Lung microvascular endothelial cell (primary cell): Measurements from ENCODE around the gene TMEM117. TPM values are rescaled to one million over a fixed set of nuclear protein-coding genes. Genes with fewer than 3 reads are reported as not detected.
A peak's percentile ranks its signal among the peaks of the same experiment; 100 is the strongest.

Source experiments
- DNase-seq, 2 donors: peaks; one replicate each; pipeline versions ENCODE4 v3.0.0 to v3.0.0-alpha.2; 2010; ENCODE audit warnings: low read depth in 2 of 2
- total RNA-seq: library from RNA; depleted of rRNA; stranded (reverse); fragments of >200 nt; gene quantifications from 2 replicates; pipeline ENCODE4 v1.2.1, GENCODE V29; 2014

The TMEM117 gene
- total RNA-seq, 1 donor from 2014 or later: 4.8 TPM

DNA sequence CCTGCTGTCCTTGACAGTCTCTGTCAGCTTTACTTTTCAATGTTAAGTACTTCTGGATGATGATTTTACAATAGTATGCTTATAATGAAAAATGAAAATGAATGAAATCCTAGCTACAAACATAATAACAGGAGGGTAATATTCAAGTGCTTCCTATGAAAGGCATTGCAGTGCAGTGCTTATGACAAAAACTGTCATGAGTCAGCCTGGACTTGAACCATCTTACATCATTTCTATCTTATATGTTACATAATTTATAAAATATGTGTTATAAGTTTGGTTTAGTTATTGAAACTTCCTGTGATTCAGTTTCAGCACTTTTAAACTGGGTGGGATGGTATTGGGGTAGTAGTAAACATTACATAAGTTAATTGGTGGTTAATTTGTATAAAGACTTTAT, 451.7 kb downstream of the TMEM117 start:
- no peak for DNase-seq

- no peak for DNase-seq
Measured at GRCh38 chr12:44294649-44295048, 458.8 kb downstream of the TMEM117 start.

DNA sequence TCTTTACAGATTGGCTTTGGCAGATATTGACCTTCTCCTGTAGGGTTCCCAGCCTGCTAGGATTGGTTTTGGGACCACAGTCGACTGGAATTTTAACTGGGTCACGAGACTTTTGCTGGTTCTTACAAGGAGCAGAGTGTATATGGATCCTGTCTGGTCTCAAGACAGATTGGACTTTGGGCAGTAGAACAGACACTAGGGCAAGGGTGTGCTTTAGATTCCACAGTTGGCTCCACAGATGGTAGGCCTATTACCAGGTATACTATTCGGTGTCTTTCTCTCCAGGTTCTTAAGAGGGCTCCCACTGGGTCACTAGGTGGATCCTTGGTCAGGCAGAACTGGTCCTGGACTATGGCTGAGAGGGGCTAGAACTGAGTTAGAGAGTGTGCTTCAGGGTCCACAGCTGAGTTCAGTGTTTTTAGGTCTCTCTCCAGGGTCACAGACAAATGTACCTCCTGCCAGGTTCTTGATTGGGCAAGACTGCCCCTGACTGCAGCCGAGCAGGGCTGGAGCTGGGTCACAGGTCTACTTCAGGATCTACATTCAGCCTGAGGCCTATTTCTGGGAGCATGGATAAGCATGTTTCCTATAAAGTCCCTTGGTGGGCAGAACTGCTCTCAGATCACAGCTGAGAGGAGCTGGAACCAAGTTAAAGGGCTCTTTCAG, 460.2 kb downstream of the TMEM117 start:
- no peak for DNase-seq

DNA sequence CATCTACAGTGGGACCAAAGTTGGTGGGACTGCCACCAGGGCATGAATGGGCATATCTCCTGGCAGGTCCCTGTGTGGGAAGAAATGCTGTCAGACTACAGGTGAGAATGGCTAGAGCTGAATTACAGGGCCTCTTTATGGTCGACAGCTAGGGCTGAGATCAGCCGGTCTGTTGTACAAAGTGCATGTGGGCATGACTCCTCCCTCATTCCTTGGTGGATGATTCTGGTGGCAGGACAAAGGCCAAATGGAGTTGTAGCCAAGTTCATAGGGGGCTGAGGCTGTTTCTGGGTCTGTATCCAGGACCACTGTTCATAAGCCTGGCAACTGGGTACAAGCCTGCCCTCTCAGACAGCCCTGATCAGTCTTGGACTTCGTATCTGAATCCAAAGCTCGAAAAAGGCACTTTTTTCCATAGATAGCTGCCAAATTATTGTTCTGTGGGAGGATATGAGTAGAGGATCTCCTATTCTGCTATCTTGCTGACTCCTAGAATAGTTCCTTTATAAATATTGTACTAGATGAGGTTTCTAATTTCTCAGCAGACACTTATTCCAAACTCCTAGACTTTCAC, 460.8 kb downstream of the TMEM117 start:
- DNase-seq: no peak

DNA sequence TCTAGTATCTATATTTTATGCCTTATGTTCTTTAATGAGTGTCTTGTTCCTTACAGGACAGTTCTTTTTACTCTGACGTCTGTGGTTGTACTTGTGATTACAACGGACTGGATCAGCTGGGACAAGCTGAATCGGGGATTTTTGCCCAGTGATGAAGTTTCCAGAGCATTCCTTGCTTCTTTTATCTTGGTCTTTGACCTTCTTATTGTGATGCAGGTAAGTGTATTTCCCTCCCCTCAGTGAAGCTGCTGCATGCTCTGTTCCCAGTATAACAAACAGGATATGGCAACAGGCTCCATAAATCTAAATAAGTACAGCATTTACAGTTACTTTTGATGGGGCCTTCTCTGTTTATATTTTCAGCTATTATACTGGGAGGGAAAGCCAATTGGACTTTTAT, 463.6 kb downstream of the TMEM117 start:
- no peak for DNase-seq

DNA sequence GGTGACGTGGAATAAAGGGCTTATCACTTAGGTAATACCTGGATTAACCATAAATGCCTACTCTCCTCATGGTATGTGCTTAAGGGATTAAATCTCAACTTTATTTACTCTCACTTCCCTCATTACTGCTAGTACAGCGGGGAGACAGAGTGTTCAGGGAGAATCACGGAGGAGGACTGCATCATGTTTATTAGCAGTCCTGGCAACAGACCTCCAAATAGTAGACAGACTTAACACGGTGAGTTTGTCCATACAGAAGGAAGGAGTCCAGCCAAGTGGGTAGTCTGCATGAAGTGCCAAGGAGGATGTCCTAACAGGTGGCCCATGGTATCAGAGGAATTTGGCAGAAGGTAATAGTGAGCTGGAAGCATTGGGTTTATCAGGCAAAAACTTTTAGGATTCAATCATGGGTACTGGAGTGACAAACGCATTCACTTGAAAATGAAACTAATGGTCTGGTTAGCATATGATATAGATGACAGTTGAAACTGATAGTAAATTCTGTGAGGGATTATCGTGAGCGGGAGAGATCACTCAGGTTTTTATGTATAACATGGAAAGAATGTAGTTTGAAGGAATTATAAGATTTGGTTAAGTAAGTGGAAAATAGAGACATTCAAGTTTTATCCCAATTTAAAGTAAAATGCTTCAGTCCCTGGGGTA, 471.8 kb downstream of the TMEM117 start:
- no peak for DNase-seq

- no peak for DNase-seq
Measured at GRCh38 chr12:44313188-44313587, 477.3 kb downstream of the TMEM117 start.

DNA sequence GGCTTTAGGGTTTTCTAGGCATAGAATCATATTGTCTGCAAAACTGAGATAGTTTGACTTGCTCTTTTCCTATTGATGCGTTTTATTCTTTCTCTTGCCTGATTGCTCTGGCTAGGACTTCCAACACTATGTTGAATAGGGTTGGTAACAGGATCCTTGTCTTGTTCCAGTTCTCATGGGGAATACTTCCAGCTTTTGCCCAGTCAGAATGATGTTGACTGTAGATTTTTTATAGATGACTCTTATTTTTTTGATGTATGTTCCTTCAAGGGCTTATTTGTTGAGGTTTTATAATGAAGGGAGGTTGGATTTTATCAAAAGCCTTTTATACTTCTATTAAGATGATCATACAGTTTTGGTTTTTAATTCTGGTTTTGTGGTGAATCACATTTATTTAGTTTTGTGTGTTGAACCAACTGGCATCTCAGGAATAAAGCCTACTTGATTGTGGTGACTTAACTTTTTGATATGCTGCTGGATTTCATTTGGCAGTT, 478.2 kb downstream of the TMEM117 start:
- no peak for DNase-seq

DNA sequence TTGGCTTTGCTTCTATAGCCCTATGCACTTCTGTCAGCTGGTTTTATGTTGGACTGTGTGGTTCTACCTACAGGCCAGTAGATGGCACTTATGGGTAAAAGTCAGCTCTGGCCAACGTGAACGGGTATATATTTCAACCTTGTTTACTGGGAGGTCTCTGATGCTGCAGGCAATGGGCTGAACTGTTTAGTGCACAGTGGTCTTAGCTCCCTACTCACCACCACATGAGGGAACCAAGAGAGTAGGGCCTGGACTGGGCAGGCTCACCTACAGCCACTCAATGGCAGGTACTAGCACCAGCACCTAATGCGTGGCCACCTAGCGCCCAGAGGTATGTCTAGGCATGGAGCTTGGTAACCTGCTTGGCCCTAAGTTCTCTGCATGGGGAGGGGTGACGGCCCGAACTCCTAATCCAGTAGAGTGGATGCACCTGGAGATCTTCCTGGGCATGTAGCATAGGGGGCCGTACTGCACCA, 481.8 kb downstream of the TMEM117 start:
- DNase-seq: peak in 1 of 2 donors; percentile 4

DNA sequence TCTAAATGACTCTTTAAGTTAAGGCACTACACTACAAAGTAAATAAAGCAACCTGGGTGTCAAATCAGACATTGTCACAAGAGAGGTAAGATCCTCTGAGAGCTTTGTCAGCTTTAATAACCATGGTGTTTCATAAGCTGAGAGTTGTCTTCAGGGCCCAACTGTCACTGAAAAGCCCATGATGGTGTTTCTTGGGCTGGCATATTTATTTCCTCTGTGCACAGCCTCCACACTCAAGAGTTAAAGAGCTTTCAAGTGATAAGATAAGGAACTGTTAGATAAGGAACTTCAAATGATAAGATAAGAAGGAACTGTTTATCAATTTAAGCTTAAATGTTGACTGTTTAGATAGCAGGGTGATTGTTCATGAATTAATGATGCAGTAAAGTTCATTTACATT, 495.4 kb downstream of the TMEM117 start:
- DNase-seq: no peak

GRCh38 chr12:44334347-44334746, 498.5 kb downstream of the TMEM117 start:
- DNase-seq: no peak

DNA sequence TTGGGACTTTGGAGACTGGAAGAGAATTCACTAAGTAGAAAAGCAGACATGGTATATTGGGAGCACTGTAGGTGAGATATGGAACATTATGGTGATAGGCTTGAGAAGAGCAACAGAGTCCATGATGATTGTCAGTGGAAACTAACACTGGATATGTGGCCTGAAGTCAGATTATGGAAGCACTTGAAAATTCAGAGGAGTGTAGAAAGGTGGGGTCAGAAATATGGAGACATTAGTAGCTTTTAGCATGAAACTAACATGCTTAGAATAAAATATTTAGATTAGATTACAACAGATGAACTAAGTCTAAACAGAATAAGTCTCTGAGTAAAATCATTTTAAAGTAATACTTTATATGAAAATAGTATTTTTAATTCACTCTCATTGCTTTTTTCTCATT, 499.1 kb downstream of the TMEM117 start:
- no peak for DNase-seq

DNA sequence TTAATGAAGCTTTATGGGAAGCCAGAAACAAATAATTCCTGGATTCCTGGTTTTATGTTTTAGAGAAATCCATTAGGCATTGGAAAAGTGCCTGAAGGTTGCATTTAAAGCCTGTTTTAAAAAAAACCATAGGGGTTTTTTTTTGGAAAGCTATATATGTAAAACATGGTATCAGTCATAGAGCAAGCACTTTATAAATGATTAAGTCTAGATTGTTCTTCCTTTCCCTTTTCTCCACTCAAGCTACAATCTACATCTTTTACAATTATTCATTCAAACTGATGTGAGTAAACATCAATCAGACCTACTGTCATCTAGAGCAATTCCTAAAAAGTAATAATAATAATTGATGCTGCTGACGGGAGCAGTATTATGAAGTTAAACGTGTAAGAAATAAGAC, 500.7 kb downstream of the TMEM117 start:
- no peak for DNase-seq

- no peak for DNase-seq
Measured at GRCh38 chr12:44342371-44342770, 506.5 kb downstream of the TMEM117 start.

- DNase-seq: no peak
Measured at GRCh38 chr12:44347145-44347544, 511.3 kb downstream of the TMEM117 start.

DNA sequence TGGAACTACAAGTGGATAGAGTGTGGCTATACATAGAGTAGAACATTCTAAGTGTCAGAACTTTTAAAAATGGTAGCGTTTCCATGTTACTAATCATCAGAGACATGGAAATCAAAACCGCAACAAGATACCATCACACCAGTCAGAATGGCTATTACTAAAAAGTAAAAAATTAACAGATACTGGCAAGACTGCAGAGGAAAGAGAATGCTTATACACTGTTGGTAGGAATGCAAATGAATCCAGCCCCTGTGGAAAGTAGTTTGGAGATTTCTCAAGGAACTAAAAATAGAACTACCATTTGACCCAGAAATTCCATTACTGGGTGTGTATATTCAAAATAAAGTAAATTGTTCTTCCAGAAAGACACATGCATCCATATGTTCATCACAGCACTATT, 521.6 kb downstream of the TMEM117 start:
- DNase-seq: no peak

GRCh38 chr12:44358636-44359035, 522.8 kb downstream of the TMEM117 start:
- DNase-seq: no peak

DNA sequence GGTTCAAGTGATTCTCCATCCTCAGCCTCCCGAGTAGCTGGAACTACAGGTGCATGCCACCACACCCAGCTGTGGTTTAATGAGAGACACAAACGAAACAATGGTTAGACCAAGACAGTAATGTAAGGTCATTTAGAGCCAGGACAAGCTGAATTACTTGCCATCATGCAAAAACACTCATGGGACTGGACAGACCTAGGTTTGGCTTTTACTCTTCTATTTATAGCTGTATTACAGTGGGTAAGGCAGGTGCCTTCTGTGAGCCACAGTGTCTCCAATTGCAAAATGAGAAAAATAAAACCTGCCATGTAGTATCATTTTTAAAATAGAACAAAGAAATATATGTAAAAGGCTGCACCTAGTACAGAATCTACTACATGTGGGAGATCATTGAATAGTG, 527.1 kb downstream of the TMEM117 start:
- no peak for DNase-seq

- DNase-seq: no peak
Measured at GRCh38 chr12:44367136-44367535, 531.3 kb downstream of the TMEM117 start.

- no peak for DNase-seq
Measured at GRCh38 chr12:44367916-44368315, 532.0 kb downstream of the TMEM117 start.

GRCh38 chr12:44369998-44370397, 534.1 kb downstream of the TMEM117 start:
- no peak for DNase-seq

- no peak for DNase-seq
Measured at GRCh38 chr12:44370982-44371381, 535.1 kb downstream of the TMEM117 start.

- no peak for DNase-seq
Measured at GRCh38 chr12:44372259-44372658, 536.4 kb downstream of the TMEM117 start.
